Calu3 (cell line): ENCODE results near the gene UTP18. TPM values are rescaled to one million over a fixed set of nuclear protein-coding genes. Genes with fewer than 3 reads are reported as not detected.

ENCODE experiments used
- BruUV-seq: library from RNA; stranded (reverse); fragments of 400-500 nt; replicated peaks from 2 replicates; lab custom pipeline; 2021; lab: Mats Ljungman, UMichigan
- CTCF ChIA-PET: fragments of 300-600 bp; sonication (Branson Sonifier 250); formaldehyde crosslinking; loops from one replicate; lab custom pipeline; 2022; ENCODE audit warnings: antibody characterized with exemption; lab: Charles Lee
- DNase-seq: peaks from one replicate; pipeline ENCODE4 v3.0.0; 2022
- H3K27ac Mint-ChIP-seq: one replicate; pipeline ENCODE4 v1.8.0; 2022; ENCODE audit warnings: mixed read lengths; ENCODE audit not compliant: unreplicated experiment
- H3K27me3 Mint-ChIP-seq: one replicate; pipeline ENCODE4 v1.8.0; 2022; ENCODE audit warnings: mixed read lengths; ENCODE audit not compliant: unreplicated experiment
- H3K36me3 Mint-ChIP-seq: one replicate; pipeline ENCODE4 v1.8.0; 2022; ENCODE audit warnings: mild to moderate bottlenecking, moderate library complexity, mixed read lengths; ENCODE audit not compliant: insufficient read depth, unreplicated experiment
- H3K4me1 Mint-ChIP-seq: one replicate; pipeline ENCODE4 v1.8.0; 2022; ENCODE audit warnings: mild to moderate bottlenecking, low read depth, mixed read lengths; ENCODE audit not compliant: unreplicated experiment
- H3K4me3 Mint-ChIP-seq: one replicate; pipeline ENCODE4 v1.8.0; 2022; ENCODE audit warnings: mild to moderate bottlenecking, low read depth, moderate library complexity, mixed read lengths; ENCODE audit not compliant: unreplicated experiment
- H3K9me3 Mint-ChIP-seq: one replicate; pipeline ENCODE4 v1.8.0; 2022; ENCODE audit warnings: low read depth, mixed read lengths; ENCODE audit not compliant: unreplicated experiment
- CTCF ChIP-seq: fragments of 200-600 bp; IDR thresholded peaks from one replicate; pipeline ENCODE4 v1.8.0; 2022; ENCODE audit warnings: antibody characterized with exemption; ENCODE audit not compliant: unreplicated experiment
- intact Hi-C: fragments of 100-400 bp; cut with micrococcal nuclease; formaldehyde crosslinking; loops from one replicate; pipeline ENCODE4 v1.10.0; 2022; ENCODE audit not compliant: unreplicated experiment
- total RNA-seq: library from RNA; stranded (reverse); gene quantifications from 2 replicates; pipeline ENCODE4 v1.2.3, GENCODE V29; 2022

UTP18 gene
- total RNA-seq, 1 experiment from 2014 or later, result 68.5 TPM

DNA sequence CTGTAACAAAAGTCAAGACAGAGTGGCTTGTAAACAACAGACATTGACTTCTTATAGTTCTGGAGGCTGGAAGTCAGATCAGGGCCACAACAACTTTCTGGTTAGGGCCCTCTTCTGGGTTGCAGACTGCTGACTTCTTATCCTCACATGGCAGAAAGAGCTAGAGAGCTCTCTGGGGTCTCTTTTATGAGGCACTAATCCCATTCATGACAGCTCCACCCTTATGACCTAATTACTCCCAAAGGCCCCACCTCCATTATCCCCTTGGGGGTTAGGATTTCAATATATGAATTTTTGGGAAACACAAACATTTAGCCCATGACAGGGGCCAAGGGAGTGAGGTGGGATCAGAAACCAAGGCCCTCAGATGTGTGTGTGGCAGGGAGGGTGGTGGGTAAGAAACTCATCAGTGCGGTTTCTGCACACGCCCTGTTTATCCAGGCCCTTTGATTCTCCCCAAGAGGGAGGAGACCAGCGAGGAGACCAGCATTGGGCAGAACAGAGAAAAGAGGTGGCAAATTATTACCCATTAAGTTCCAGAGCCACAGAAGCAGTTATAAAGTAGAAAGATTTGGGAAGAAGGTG lies 74.8 kb downstream of the UTP18 start:
- no peaks in the 10 kb centered on the region for H3K36me3 Mint-ChIP-seq
- H3K4me3 Mint-ChIP-seq, result no peak overlapping the region
- CTCF ChIA-PET, result interaction anchor here (0.9 kb wide), 1 partner anchor 11 kb away, joined by 3 read pairs; no protein-coding TSS in a partner anchor
- BruUV-seq, result no TSS peak
- peaks cover 80% of the 10 kb centered on the region for H3K27me3 Mint-ChIP-seq
- H3K4me1 Mint-ChIP-seq, result no peaks in the 10 kb centered on the region
- no peak for DNase-seq
- no peak overlapping the region for H3K27ac Mint-ChIP-seq
- no peak for TF ChIP-seq CTCF
- no peaks in the 10 kb centered on the region for H3K9me3 Mint-ChIP-seq
- intact Hi-C loops, result no loop called here

DNA sequence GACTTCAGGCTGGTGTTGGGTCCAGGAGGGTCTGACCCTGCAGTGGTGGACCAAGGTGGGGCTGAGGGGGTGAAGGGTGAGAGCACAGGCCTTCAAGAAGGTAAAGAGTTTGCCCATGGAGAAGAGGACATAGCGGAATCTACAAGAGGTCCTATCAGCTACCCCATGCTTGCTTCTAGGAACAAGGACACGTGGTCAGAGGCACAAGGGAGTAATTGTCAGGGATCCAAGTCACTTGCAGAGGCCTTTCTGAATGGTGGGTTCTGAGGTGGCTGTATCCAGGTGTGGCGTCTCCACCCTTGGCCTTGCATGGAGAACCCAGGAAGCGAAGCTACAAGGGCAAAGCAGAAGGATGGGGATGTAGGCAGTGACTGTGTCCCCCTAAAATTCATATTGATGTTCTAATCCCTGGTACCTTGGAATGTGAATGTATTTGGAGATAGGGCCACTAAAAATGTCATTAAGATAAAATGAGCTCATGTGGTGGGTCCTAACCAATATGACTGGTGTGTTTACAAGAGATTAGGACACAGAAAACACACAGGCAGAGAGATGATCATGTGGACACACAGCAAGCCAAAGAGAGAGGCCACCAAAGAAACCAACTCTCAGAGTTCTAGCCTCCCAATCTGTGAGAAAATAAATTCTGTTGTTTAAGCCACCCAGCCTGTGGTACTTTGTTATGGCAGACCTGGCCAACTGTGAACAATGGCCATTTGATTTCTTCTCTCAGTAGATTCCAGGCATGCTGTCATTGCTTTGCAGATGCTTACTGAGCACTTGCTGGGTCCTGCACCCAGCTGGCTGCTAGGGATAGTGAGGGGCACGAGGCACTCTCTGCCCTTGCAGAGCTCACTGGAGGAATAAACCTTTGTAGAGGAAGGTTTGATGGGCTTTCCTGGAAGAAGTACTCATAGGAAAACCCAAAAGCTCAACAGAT lies 75.8 kb downstream of the UTP18 start:
- Mint-ChIP-seq H3K27ac (no peak overlapping the region), H3K4me1 (no peaks in the 10 kb centered on the region)
- DNase-seq, result no peak

GRCh38 chr17:51341457-51341856 lies 81.1 kb downstream of the UTP18 start:
- no peak for DNase-seq
- intact Hi-C loops, result no loop called here
- CTCF ChIA-PET, result interaction anchor here (0.7 kb wide), 1 partner anchor 1602 kb away, joined by 4 read pairs; no protein-coding TSS in a partner anchor
- Mint-ChIP-seq H3K4me1 (peaks cover 13% of the 10 kb centered on the region), H3K27ac (no peak overlapping the region), H3K27me3 (peaks cover 44% of the 10 kb centered on the region), H3K36me3 (no peaks in the 10 kb centered on the region), H3K9me3 (no peaks in the 10 kb centered on the region), H3K4me3 (no peak overlapping the region)
- no peak for TF ChIP-seq CTCF
- BruUV-seq, result no TSS peak

More for the DNA sequence above, 75.8 kb downstream of the UTP18 start:
- CTCF ChIA-PET, result interaction anchor here (0.6 to 1.0 kb wide), 3 partner anchors 9 to 1438 kb away, joined by 3 to 4 read pairs (median 4); no protein-coding TSS in a partner anchor
- H3K4me3 Mint-ChIP-seq, result no peak overlapping the region
- BruUV-seq, result no TSS peak
- intact Hi-C loops, result no loop called here
- TF ChIP-seq CTCF, result no peak
- H3K36me3 Mint-ChIP-seq, result no peaks in the 10 kb centered on the region
- peaks cover 70% of the 10 kb centered on the region for H3K27me3 Mint-ChIP-seq
- H3K9me3 Mint-ChIP-seq, result no peaks in the 10 kb centered on the region

DNA sequence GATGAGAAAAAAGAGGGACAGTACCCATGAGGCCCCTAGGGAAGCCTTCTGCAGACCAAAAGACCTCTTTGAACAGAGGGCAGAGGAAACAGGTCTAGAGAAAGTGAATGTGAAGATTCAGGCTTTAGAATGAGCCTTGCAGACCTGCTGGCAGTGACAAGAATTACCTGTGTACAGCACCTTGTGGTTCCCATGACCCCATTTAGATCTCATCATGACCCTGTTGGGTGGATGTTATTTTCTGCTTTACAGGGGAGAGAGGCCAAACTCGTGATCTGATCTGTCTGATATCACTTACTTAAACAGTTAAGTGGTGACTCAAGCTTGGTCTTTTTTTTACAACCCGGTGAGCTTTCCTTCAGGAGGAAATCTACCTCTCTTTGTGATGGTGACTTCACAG lies 81.9 kb downstream of the UTP18 start:
- H3K27me3 Mint-ChIP-seq, result peaks cover 39% of the 10 kb centered on the region
- CTCF ChIA-PET, result no interaction called here

More for the DNA sequence above, 81.9 kb downstream of the UTP18 start:
- peaks cover 21% of the 10 kb centered on the region for H3K4me1 Mint-ChIP-seq
- H3K27ac Mint-ChIP-seq, result no peak overlapping the region
- no peak for TF ChIP-seq CTCF
- BruUV-seq, result no TSS peak
- H3K4me3 Mint-ChIP-seq, result no peak overlapping the region
- H3K36me3 Mint-ChIP-seq, result no peaks in the 10 kb centered on the region
- no peak for DNase-seq
- H3K9me3 Mint-ChIP-seq, result no peaks in the 10 kb centered on the region
- intact Hi-C loops, result no loop called here
